ENCODE measurements around the gene PIAS1.
A peak's percentile ranks its signal among the peaks of the same experiment; 100 is the strongest.
"Not testable (repeated sequence)": the region's sequence is repeated elsewhere in the genome, so short reads cannot be mapped to it uniquely, and the experiment has no call there.

The PIAS1 gene

DNA sequence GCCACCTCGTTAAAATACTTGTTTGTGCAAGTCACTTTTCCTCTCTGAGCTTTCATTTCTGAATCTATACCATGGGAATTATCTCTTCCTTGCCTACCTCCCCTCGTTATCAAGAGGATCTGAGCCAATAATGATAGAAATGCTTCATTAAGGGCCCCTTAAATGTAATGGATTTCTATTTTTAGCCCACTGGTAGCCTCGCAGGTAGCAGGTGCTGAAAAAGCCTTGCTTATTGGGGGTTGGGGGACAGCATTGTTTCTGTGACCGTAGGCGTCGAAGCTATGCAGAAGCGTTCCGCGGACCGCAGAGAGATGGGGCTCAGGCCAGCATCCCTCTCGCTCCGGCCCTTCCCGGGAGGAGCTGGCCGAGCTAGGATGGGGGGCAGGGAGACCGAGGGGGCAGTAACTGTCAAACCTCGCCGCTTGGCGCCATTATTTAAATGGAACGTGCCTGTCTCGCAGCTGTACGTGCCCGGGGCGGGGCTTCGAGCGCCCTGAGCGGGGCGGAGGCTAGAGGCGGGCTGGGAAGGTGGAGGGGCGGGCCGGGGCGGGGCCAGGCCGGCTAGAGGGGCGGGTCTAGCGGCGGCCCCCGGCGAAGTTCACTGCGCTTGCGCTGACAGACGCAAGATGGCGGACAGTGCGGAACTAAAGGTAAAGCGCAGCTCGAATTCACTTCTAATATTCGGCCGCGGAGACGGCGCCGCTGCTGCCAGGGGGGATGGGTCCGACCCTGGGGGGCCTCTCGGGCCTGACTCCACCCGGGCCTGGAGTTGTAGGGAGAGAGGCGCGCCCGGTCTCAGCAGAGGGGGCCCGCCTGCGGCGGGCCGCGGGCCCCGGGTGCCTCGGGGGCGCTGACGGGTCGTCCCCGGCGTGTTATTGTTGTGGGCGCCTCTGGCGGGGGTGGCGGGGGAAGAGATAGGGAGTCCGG is at the start of gene PIAS1:
Gene PIAS1 (plus strand): TSS at position 615 of the 927 bp plus-strand sequence. CDS start 12 bp downstream, at position 627.
- DNase-seq (ENCODE audit: low read depth) = peak; percentile 50
- peak within 1 kb of the TSS; percentile 95 for H3K4me3 ChIP-seq (ENCODE audit: low read depth, low read length)
- no peak for TF ChIP-seq CTCF (IDR thresholded peaks at IDR 0.05; ENCODE audit: control insufficient read depth, extremely low read depth, insufficient read depth)

GRCh38 chr15:68007642-68008041 is 46.5 kb upstream of the PIAS1 start:
- not testable (repeated sequence) for DNase-seq (ENCODE audit: low read depth); H3K4me3 ChIP-seq (ENCODE audit: low read depth, low read length)

- no peak for DNase-seq (ENCODE audit: low read depth)
- no peak for TF ChIP-seq CTCF (IDR thresholded peaks at IDR 0.05; ENCODE audit: control insufficient read depth, extremely low read depth, insufficient read depth)
- no peak overlapping the region for H3K4me3 ChIP-seq (ENCODE audit: low read depth, low read length)
These were observed 43.6 kb upstream of the PIAS1 start for GRCh38 chr15:68010361-68011153.

DNA sequence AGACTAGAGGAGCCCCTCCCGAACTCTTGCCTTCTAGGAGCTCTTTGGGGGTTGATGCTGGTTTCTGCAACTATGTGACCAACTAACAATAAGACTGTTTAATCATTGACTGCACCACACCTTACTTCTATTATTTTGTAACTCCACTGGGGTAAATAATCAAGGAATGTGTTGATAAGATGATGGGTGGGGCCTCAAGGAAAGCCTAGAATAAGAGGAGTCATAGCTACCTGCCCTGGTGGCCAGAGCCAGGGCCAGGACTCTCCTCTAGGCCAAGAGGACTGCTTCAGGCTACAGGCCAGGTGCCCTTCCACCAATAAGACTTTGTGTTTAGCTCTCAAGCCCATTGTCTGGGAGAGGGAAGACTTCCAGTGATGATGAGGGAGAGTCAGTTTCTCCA is 41.2 kb upstream of the PIAS1 start:
- TF ChIP-seq CTCF (IDR thresholded peaks at IDR 0.05; ENCODE audit: control insufficient read depth, extremely low read depth, insufficient read depth) = no peak
- no peak for DNase-seq (ENCODE audit: low read depth)

GRCh38 chr15:68014219-68014618 is 39.9 kb upstream of the PIAS1 start:
- H3K4me3 ChIP-seq (ENCODE audit: low read depth, low read length) = no peak overlapping the region
- DNase-seq (ENCODE audit: low read depth) = no peak
- no peak for TF ChIP-seq CTCF (IDR thresholded peaks at IDR 0.05; ENCODE audit: control insufficient read depth, extremely low read depth, insufficient read depth)

More for the DNA sequence above, 41.2 kb upstream of the PIAS1 start:
- H3K4me3 ChIP-seq (ENCODE audit: low read depth, low read length) = no peak overlapping the region

DNA sequence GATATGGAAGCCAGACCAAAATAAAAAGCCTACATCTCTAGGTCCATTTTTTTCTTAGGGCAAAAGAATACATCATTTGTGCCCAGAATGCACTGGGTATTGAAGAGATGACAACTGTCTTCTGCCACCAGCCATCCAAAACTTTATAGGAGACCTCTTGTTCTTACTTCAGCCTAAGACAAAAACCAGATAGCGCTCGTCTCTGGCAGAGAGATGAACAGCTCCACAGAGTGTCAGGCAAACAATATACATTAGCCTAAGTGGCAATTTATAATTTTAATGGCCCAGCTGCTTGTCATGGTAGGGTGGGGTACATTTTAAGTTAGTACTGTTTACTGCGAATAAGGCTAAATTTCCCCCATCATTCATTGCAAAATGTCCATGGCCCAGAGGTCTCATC is 38.9 kb upstream of the PIAS1 start:
- TF ChIP-seq CTCF (IDR thresholded peaks at IDR 0.05; ENCODE audit: control insufficient read depth, extremely low read depth, insufficient read depth) = no peak
- no peak overlapping the region for H3K4me3 ChIP-seq (ENCODE audit: low read depth, low read length)
- DNase-seq (ENCODE audit: low read depth) = no peak

GRCh38 chr15:68017201-68017600 is 36.9 kb upstream of the PIAS1 start:
- H3K4me3 ChIP-seq (ENCODE audit: low read depth, low read length) = no peak overlapping the region
- DNase-seq (ENCODE audit: low read depth) = no peak
- no peak for TF ChIP-seq CTCF (IDR thresholded peaks at IDR 0.05; ENCODE audit: control insufficient read depth, extremely low read depth, insufficient read depth)

All from LNCaP clone FGC (cell line).